Astrocyte (in vitro differentiated cells and primary cell): ENCODE measurements around the gene MTX1. TPM values are rescaled to one million over a fixed set of nuclear protein-coding genes. Genes with fewer than 3 reads are reported as not detected.

Source experiments
- DNase-seq: peaks from one replicate; pipeline ENCODE4 v3.0.0-alpha.2; 2010; ENCODE audit warnings: low read depth
- FAIRE-seq: peaks from 2 replicates; lab custom pipeline; 2011; peaks lifted over from hg19 to GRCh38; lab: Jason Lieb, UNC
- H2AFZ ChIP-seq: 2 replicates; pipeline ENCODE4 v1.6.0; 2012; ENCODE audit warnings: low read depth, low read length, inconsistent platforms
- H3K27ac ChIP-seq: 2 replicates; pipeline ENCODE4 v1.5.1; 2011; ENCODE audit warnings: low read depth, low read length, inconsistent platforms
- H3K27me3 ChIP-seq: 2 replicates; pipeline ENCODE4 v1.6.0; 2011; ENCODE audit warnings: low read length, inconsistent platforms; ENCODE audit not compliant: insufficient read depth
- H3K36me3 ChIP-seq: 2 replicates; pipeline ENCODE4 v1.5.1; 2011; ENCODE audit warnings: low read length, inconsistent platforms; ENCODE audit not compliant: insufficient read depth
- H3K4me1 ChIP-seq: 2 replicates; pipeline ENCODE4 v1.5.1; 2011; ENCODE audit warnings: low read length, inconsistent platforms; ENCODE audit not compliant: insufficient read depth
- H3K4me2 ChIP-seq: 2 replicates; pipeline ENCODE4 v1.6.0; 2012; ENCODE audit warnings: low read length, inconsistent platforms
- H3K4me3 ChIP-seq: 2 replicates; pipeline ENCODE4 v1.5.1; 2011; ENCODE audit warnings: low read depth, mild to moderate bottlenecking, low read length, inconsistent platforms; ENCODE audit not compliant: insufficient read depth
- H3K79me2 ChIP-seq: 2 replicates; pipeline ENCODE4 v1.6.0; 2012; ENCODE audit warnings: mild to moderate bottlenecking, low read length, inconsistent platforms; ENCODE audit not compliant: insufficient read depth
- H3K9ac ChIP-seq: 2 replicates; pipeline ENCODE4 v1.6.0; 2012; ENCODE audit warnings: mild to moderate bottlenecking, low read length, inconsistent platforms
- H3K9me3 ChIP-seq: 2 replicates; pipeline ENCODE4 v1.5.1; 2012; ENCODE audit warnings: low read depth, mild to moderate bottlenecking, low read length, inconsistent platforms; ENCODE audit not compliant: insufficient read depth
- H4K20me1 ChIP-seq: 2 replicates; pipeline ENCODE4 v1.6.0; 2012; ENCODE audit warnings: low read length, inconsistent platforms; ENCODE audit not compliant: insufficient read depth
- H3K27ac Mint-ChIP-seq: one replicate; pipeline ENCODE4 v1.8.0; 2021; ENCODE audit warnings: mild to moderate bottlenecking, mixed read lengths; ENCODE audit not compliant: unreplicated experiment
- H3K27me3 Mint-ChIP-seq: one replicate; pipeline ENCODE4 v1.8.0; 2021; ENCODE audit warnings: low read depth, mixed read lengths; ENCODE audit not compliant: unreplicated experiment
- H3K36me3 Mint-ChIP-seq: one replicate; pipeline ENCODE4 v1.8.0; 2021; ENCODE audit warnings: low read depth, mixed read lengths; ENCODE audit not compliant: unreplicated experiment
- H3K4me1 Mint-ChIP-seq: one replicate; pipeline ENCODE4 v1.8.0; 2021; ENCODE audit warnings: low read depth, mixed read lengths; ENCODE audit not compliant: unreplicated experiment
- H3K4me3 Mint-ChIP-seq: one replicate; pipeline ENCODE4 v1.8.0; 2021; ENCODE audit warnings: mild to moderate bottlenecking, moderate library complexity, mixed read lengths; ENCODE audit not compliant: unreplicated experiment
- H3K9me3 Mint-ChIP-seq: one replicate; pipeline ENCODE4 v1.8.0; 2021; ENCODE audit warnings: mild to moderate bottlenecking, mixed read lengths; ENCODE audit not compliant: unreplicated experiment
- CTCF ChIP-seq: IDR thresholded peaks from 2 replicates; pipeline ENCODE4 v1.5.1; 2011; ENCODE audit warnings: low read depth, mild to moderate bottlenecking, inconsistent platforms, low read length, moderate library complexity; ENCODE audit not compliant: insufficient read depth
- EZH2 ChIP-seq: IDR thresholded peaks from 2 replicates; pipeline ENCODE4 v1.6.1; 2012; ENCODE audit warnings: mild to moderate bottlenecking, low read length, inconsistent platforms; ENCODE audit not compliant: insufficient read depth
- total RNA-seq: library from RNA; stranded (reverse); gene quantifications from 2 replicates; pipeline ENCODE4 v1.2.1, GENCODE V29; 2021

MTX1 gene
- total RNA-seq, 1 donor from 2014 or later: 41.8 TPM

GRCh38 chr1:155177192-155177917, 31.1 kb upstream of the MTX1 start:
- peaks cover 16% of the 10 kb centered on the region for H4K20me1 ChIP-seq
- no peak overlapping the region for H3K9ac ChIP-seq
- H3K4me3 ChIP-seq: no peak overlapping the region
- Mint-ChIP-seq H3K36me3 (peaks cover 7% of the 10 kb centered on the region), H3K27me3 (no peaks in the 10 kb centered on the region), H3K4me1 (peaks cover 16% of the 10 kb centered on the region), H3K4me3 (peak overlapping the region; percentile 29), H3K27ac (no peak overlapping the region), H3K9me3 (no peaks in the 10 kb centered on the region)
- H3K79me2 ChIP-seq: peaks cover 19% of the 10 kb centered on the region
- no peaks in the 10 kb centered on the region for H3K27me3 ChIP-seq
- H3K36me3 ChIP-seq: peaks cover 2% of the 10 kb centered on the region
- no peak for TF ChIP-seq CTCF
- no peak for TF ChIP-seq EZH2
- no peak overlapping the region for H3K27ac ChIP-seq
- FAIRE-seq (no peak), DNase-seq (no peak)
- no peaks in the 10 kb centered on the region for H3K9me3 ChIP-seq
- no peak overlapping the region for H2AFZ ChIP-seq
- no peak overlapping the region for H3K4me2 ChIP-seq
- H3K4me1 ChIP-seq: peaks cover 17% of the 10 kb centered on the region

- TF ChIP-seq CTCF (no peak), EZH2 (no peak)
- H3K4me3 Mint-ChIP-seq: peak overlapping the region; percentile 29
- peaks cover 2% of the 10 kb centered on the region for H3K36me3 ChIP-seq
- H3K9me3 Mint-ChIP-seq: no peaks in the 10 kb centered on the region
- H3K9ac ChIP-seq: no peak overlapping the region
- no peak for FAIRE-seq
- no peak overlapping the region for H3K27ac ChIP-seq
- peaks cover 15% of the 10 kb centered on the region for H3K4me1 ChIP-seq
- H2AFZ ChIP-seq: no peak overlapping the region
- H3K27me3 ChIP-seq: no peaks in the 10 kb centered on the region
- H3K79me2 ChIP-seq: peaks cover 14% of the 10 kb centered on the region
- H4K20me1 ChIP-seq: peaks cover 16% of the 10 kb centered on the region
- no peak overlapping the region for H3K4me3 ChIP-seq
- H3K4me2 ChIP-seq: no peak overlapping the region
- no peak for DNase-seq
- H3K36me3 Mint-ChIP-seq: peaks cover 7% of the 10 kb centered on the region
- no peaks in the 10 kb centered on the region for H3K9me3 ChIP-seq
- H3K27ac Mint-ChIP-seq: no peak overlapping the region
- no peaks in the 10 kb centered on the region for H3K27me3 Mint-ChIP-seq
- H3K4me1 Mint-ChIP-seq: peaks cover 13% of the 10 kb centered on the region
Observed at GRCh38 chr1:155177918-155178281, 30.6 kb upstream of the MTX1 start.

GRCh38 chr1:155178441-155179111, 29.9 kb upstream of the MTX1 start:
- Histone ChIP-seq H4K20me1 (peaks cover 16% of the 10 kb centered on the region), H3K27ac (no peak overlapping the region), H2AFZ (no peak overlapping the region), H3K9ac (no peak overlapping the region), H3K4me2 (no peak overlapping the region), H3K79me2 (peaks cover 11% of the 10 kb centered on the region), H3K4me1 (peaks cover 11% of the 10 kb centered on the region), H3K9me3 (no peaks in the 10 kb centered on the region), H3K27me3 (no peaks in the 10 kb centered on the region), H3K36me3 (peaks cover 5% of the 10 kb centered on the region), H3K4me3 (no peak overlapping the region)
- TF ChIP-seq EZH2 (no peak), CTCF (no peak)
- H3K9me3 Mint-ChIP-seq: no peaks in the 10 kb centered on the region
- no peak overlapping the region for H3K4me3 Mint-ChIP-seq
- DNase-seq (no peak), FAIRE-seq (no peak)
- peaks cover 13% of the 10 kb centered on the region for H3K4me1 Mint-ChIP-seq
- H3K27me3 Mint-ChIP-seq: no peaks in the 10 kb centered on the region
- H3K27ac Mint-ChIP-seq: no peak overlapping the region
- H3K36me3 Mint-ChIP-seq: peaks cover 11% of the 10 kb centered on the region
